HG03135 (cell line): ENCODE data around the gene NBAS.
"Not testable (repeated sequence)": the region's sequence is repeated elsewhere in the genome, so short reads cannot be mapped to it uniquely, and the experiment has no call there.

Experiments used
- ATAC-seq: cut with Tn5 transposase; IDR thresholded peaks from one replicate; pipeline ENCODE4 v1.9.1; 2021; ENCODE audit warnings: mild to moderate bottlenecking, moderate library complexity; ENCODE audit not compliant: unreplicated experiment

The NBAS gene

DNA sequence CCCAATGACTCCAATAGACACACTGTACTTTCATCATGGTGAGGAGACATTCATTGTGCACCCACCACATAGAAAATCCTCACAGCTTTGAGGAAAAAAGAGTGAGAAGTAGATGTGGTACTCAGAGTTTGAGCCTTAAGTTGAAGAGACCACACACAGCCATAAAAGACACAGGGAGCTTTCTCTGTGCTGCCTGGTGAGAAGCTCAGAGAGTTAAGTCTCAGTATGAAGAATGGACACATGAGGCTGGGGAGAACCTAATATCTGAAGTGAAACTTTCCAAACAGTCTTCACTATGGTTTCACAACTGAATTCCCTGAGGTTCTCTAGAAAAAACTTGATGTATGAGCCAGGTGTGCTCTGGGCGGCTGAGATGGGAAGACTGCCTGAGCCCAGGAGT, 237.9 kb downstream of the NBAS start:
- ATAC-seq, result no peak

DNA sequence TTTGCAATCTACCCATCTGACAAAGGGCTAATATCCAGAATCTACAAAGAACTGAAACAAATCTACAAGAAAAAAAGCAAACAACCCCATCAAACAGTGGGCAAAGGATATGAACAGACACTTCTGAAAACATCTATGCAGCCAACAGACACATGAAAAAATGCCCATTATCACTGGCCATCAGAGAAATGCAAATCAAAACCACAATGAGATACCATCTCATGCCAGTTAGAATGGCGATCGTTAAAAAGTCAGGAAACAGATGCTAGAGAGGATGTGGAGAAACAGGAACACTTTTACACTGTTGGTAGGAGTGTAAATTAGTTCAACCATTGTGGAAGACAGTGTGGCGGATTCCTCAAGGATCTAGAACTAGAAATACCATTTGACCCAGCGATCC, 239.7 kb downstream of the NBAS start:
- not testable (repeated sequence) for ATAC-seq

DNA sequence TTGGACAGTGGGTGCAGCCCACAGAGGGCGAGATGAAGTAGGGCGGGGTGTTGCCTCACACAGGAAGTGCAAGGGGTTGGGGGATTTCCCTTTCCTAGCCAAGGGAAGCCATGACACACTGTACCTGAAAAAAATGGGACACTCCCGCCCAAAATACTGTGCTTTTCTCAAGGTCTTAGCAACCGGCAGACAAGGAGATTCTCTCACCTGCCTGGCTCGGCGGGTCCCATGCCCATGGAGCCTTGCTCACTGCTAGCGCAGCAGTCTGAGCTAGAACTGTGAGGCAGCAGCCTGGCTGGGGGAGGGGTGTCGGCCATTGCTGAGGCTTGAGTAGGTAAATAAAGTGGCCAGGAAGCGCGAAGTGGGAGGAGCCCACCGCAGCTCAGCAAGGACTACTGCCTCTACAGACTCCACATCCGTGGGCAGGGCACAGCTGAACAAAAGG, 244.7 kb downstream of the NBAS start:
- ATAC-seq, result no peak

DNA sequence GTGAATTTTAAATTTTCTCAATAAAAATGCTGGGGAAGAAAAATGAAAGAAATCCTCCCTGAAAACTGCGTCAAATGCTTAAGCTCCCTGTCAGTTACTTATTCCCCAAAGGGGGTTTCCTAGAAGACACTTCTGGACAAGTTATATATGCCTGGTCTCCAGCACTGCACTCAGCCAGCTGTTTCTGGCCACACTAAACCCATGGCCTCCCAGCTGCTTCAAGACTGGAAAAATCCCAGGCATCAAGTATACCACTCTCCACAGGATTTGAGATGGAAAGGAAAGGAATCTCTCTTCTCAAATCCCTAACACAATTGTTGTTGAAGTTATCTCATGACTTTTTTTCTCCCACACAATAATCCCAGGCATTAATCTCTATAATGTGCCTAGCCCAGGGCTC, 245.7 kb downstream of the NBAS start:
- no peak for ATAC-seq

DNA sequence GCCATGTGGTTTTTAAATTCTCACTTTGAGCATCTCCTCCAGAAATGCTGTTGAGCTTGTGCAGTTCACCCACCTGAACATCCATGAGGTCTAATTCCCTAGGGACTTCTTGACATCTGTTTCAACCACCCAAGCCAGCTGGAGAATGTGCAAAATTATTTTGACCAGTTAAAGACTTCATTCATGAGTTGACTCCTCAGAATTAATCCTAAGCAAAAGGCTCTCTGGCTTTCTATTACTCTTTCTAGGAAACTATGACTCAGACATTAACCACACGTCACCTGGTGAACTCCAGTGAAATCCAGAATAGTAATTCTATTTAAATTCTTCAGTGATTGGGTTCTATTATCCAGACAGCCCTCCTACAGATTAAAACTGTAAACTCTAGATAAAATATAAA, 247.5 kb downstream of the NBAS start:
- peak; percentile 75 for ATAC-seq

DNA sequence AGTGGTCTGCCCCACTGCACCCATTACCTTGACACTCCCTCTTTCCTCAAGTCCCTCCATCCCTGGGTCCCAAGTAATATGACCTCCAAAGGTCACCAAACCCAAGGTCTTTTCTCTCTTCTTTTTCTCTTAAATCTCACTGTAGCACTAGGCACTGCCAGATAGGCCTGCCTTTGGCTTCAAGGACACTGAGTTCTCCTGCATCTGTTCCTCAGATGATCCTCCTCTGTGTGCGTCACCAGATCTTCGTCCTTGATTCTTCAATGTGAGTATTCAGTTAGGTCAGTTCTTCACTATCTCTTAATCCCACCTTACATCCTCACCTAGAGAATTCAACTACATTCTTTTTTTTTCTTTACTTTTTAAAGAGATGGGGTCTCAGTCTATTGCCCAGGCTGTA, 249.2 kb downstream of the NBAS start:
- no peak for ATAC-seq

DNA sequence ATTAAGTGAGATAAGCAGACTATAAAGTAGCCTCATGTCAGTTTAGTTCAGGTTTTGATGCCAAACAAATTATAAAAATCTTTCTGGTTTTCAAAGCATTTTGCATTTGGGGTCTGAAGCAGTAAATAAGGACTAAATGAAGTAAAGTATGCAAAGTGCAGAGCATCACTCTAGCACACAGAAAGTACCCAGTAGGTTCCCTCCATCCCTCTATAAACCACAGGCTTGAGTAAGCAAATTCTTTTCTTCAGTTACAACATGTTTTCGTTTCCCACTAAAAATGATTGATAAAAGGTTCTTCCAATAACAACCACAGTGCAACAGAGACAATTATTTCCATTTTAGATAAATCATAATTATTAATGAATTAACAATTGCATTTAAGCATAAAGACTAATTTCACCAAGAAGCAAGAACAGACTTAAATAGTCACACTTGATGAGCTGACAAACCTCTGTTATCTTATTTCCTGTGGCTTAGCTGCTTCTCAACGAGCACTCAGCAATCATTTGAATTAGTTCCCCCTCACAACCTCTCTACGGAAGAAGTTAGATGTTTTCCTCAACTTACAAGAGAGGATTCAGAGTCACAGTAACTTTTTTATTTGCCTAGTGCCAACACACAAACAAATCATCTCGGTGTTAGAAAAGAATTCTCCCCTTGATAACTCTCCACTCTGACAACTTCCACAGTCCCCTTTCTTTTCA, 249.8 kb downstream of the NBAS start:
- ATAC-seq, result peak; percentile 57

DNA sequence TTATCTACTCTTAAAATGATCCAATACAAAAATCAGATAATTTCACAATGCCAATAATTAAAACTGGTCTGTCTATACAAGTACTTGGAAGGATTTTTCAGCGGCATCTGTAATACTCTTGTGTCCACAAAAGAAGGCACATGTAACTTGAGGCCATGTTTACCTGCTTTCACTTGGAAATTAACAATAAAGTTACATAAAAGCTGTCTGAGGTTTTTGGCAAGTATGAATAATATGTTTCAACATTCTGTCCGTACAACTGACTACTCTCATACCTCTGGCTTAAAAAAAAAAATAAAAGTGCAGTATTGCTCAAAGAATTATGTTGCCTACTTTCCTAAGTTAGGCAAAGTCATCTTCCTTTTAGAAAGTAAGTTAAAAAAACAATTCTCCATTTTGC, 253.6 kb downstream of the NBAS start:
- ATAC-seq, result no peak

DNA sequence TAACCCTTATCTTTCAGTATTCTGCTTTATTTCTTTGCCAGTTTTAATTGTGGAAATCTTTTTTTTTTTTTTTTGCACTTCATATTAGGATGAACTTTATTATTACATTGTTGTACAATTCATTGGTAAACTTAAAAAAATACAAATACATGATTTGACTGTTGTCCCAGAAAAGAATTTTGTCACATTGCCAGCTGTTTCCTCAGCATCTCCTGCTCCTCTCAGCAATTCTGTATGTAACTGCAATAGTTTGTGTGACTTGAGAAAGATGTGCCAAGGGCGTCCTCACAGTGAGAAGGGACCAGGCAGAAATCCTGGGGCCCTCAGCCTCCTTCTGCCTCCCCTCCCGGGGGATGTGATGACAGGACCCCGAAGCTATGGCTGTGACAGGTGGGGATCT, 254.4 kb downstream of the NBAS start:
- ATAC-seq, result no peak

DNA sequence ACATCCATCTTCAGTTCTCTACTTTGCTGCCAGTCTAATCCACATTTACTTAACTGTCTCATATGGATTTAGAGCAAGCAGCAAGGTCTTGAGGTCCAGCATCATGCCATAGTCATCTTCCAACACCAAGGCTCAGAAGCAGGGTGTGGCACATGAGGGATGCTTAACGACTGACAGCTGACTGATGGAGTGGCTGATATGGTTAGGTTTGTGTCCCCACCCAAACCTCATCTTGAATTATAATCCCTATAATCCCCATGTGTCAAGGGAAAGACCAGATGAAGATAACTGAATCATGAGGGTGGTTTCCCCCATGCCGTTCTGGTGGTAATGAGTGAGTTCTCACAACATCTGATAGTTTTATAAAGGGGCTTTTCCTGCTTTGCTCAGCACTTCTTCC, 257.3 kb downstream of the NBAS start:
- no peak for ATAC-seq

DNA sequence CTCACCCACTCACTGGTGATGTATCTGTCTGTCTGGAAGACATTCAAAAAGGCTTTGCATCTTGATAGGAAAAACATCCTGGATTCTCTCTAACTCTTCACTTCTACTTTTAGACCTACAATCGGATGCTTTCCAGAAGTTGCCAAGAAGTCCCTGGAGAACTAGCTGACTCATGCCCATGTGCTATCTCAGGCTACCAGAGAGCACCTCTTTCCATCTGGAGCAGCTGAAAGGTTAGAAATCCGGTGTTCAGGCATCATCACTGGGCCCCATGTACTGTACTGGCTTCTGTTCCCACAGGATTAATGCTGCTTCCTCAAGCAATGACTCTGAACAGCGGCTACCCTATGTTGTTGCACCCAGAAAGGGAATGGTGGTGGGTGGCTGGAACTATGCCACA, 259.0 kb downstream of the NBAS start:
- ATAC-seq, result no peak

DNA sequence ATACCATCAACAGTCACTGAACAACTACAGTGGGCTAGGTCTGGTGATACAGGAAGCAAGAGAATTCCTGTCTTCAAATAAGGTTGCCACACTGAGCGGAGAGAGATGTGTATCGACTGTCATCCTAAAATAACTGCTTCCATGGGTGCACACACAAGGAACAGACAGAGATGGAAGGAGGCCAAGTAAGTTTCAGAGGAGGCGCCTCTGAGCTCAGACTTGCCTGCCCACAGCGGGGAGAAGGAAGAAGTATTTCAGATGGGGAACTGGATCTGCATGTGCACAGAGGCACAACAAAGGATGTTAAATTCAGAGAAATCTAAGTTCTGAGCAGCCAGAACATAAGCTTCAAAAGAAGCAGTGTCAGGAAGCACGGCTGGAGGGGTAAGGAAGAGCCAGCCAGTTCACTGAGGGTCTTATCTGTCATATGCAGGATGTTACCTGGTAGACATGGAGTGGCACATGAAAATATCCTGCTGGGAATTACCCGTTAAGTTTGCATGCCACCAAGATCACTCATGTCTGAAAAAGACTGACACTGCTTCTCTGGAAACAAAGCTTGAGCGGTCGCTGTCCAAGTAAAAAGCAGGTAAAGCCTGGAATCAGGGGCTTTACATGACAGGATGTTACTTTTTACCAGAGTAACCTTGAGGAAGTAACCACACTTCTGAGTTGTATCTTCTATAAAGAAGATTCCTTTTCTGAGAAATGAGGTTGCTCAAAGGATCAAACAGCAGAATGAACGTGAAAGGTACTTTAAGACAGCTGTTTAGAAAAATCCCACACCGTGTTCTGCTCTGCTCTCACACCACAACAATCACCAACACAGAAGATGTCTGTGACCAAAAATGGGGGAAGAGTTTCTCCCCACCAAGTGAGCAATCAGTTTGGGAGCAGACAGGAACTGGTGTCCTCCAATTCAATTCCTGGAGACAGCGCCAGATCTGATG, 260.2 kb downstream of the NBAS start:
- no peak for ATAC-seq

DNA sequence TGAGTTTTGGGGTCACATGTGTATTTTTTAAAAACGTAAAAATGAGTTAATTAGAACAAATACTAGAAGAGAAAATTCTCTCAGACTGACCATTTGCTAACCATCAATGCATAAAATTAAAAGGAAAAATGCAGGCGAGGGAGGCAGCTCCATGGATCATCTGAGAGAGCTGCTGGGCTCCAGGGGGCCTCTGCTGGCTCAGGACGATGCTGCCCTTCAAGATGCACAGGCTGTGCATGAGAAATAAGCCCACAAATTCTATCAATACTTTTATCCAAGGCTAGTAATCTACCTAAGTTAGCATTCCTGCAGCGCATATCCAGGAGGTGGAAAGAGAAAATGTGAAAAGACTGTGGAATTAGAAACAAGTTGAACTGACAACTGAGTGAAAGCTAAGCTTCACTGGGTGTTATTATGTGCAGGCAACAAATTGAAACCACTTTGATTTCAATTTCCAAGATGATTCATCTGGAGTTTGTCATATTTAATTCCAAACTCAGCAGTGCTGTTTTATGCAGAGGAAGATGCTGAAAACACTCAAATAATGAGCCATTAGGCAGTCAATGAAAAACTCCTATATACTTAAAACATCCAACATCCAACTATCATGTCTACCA, 261.1 kb downstream of the NBAS start:
- no peak for ATAC-seq

DNA sequence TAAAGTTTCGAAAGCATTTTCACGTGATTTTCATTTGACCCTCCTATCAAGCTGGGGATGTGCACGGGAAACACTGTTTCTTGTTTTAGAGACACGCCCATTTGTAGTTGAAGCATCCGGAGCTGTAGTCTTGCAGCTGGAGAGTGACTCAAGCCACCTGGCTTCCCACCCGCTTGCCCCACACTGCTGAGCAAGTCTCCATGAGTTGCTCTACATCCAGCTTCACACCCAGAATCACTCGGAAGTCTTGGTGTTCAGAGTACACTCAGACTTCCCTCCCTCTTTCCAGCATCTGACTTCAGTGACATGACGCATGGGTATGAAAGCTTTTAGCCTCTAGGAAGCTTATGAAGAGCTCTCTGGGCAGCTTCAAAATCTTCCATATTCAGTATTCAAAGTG, 262.4 kb downstream of the NBAS start:
- ATAC-seq, result no peak

DNA sequence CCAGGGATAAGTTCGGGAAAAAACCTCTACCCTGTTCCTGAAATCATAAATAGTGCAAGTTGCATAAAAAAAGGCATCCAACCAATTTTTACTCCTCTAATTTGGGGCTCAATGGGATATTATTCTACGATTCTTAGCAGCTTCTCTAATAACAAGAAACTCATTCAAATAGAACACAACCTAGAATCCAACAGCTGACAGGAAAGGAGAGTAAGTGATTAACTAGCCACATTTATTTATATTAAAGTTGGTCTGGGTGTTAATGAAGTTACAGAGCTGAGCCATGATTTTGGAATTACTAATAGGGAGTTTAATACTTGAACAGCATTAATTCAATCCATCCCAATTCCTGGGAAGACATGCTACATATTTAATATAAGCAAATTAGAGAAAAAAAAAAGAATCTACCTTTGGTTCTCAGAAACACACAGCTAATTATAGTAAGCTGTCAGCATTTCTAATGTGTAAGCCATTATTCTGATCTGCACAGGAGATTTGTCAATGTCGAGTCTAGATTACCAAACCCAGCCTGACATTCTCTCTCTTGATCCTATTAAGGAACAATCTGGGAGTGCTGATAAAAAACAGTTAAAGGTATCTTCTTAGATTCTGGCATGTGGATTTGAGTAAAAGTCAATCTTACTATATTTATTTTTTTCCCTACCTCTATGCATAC, 267.7 kb downstream of the NBAS start:
- peak; percentile 91 for ATAC-seq

DNA sequence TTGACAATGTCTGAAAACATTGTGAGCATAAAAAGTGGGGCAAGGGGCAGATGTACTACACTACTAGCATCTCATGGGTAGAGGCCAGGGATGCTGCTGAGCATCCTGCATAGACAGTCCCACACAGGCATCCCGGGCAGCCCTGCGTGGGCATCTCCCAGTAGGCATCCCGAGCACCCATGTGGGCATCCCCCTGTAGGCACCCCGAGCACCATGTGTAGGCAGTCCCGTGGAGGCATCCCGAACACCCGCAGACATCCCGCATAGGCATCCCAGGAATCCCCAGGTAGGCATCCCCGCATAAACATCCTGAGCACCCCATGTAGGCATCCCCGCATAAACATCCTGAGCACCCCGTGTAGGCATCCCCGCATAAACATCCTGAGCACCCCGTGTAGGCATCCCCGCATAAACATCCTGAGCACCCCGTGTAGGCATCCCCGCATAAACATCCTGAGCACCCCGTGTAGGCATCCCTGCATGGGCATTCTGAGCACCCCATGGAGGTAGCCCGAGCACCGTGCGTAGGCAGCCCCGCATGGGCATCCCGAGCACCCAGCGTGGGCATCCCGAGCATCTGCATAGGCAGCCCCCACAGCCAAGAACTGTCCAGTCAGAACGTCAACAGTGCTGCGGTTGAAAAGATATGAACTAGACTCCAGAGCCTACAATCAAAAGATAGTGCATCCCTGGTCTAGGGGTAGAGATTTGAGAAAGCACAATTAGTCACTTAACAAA, 273.5 kb downstream of the NBAS start:
- ATAC-seq, result no peak

DNA sequence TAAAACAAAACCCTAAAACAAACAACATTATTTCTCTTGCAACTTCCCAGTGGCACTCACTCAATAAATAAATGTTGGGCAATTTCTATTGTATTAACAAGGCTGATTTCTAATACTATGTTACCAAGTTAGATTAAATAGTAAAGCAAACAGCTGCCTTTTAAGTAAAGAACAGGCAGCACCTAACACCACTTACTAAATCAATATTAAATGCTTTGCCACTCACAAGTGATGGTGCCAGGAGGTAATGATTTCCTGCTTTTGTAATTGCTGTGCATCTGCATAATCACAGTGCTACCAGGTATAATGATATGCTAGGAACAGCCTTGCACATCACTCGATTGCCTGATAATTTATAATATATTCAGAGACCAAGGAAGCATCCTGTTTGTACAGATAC, 276.5 kb downstream of the NBAS start:
- no peak for ATAC-seq

DNA sequence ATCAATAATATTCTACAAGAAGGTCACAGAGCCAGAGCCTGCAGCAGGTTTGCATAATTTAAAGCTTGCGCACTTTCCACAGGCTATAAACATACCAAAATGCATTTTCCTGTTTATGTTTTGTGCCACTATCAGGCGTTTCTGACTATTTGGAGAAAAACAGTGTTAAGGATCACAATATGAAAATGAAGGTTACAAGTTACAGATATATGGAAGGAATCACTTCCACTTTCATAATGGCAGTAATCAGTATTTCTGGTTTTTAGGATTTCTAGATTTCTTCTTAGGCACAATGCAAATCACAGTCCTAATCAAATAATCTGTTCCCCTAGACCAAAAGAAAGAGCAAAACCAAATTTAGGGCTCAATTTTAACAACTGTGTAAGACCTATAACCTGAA, 279.5 kb downstream of the NBAS start:
- no peak for ATAC-seq

DNA sequence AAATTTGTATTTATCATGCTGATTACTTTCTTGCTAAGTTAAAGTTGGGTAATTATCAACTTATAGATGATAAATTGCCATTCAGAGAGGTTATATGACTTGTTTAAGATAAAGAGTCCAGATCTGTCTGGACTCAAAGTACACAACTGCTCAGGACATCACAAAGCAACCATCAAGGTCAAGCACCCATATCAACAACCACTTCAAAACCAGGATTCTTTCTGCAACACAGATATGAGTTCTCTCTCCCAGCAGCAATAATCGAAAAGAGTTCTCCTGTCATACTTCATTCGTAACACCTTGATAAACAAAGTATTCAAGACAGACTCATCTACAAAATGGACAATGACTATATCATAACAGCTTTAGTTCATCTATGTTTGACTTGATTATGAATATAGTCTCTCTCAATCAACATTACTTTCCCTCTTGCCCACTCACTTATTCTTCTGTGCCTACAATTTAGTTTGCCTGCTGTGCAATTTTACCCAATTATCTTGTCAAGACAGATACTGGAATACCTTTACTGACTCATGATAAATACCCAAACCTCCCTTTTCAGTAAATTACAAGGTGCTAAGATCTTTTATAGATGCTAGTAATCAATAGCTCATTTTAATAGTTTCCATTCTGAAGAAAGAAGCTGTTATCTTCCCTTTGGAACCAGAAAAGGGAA, 281.8 kb downstream of the NBAS start:
- ATAC-seq, result no peak

DNA sequence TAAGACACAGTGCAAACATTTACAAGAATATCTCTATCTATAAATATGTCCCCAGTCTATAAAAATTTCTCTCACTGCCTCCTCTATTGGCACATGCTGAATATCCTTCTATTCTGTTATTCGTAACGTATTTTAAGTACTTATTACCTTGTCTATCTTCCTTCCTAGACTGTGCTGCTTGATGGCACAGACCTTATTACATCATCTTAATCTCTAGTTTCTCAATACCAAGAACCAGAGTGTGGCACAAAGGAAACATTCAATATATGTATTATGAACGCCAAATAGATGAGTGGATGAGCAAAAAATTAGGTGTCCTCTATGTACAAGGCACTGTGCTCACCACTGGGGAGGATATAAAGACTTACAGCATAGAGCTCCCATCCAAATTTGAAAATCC, 282.8 kb downstream of the NBAS start:
- ATAC-seq, result no peak
